Panc1 (cell line): ENCODE data around the gene EIPR1. TPM values are rescaled to one million over a fixed set of nuclear protein-coding genes. Genes with fewer than 3 reads are reported as not detected.

Source experiments
- ATAC-seq: fragments of 200-7000 bp; cut with Tn5 transposase; 2 replicates; pipeline ENCODE4 v1.9.1; 2020; ENCODE audit warnings: mild to moderate bottlenecking, moderate library complexity
- BruUV-seq: library from RNA; stranded (reverse); fragments of 400-500 nt; replicated peaks from 2 replicates; lab custom pipeline; 2021; lab: Mats Ljungman, UMichigan
- CTCF ChIA-PET: fragments of 300-600 bp; sonication (Branson Sonifier 250); formaldehyde crosslinking; loops from one replicate; lab custom pipeline; 2022; ENCODE audit warnings: antibody characterized with exemption; lab: Charles Lee
- POLR2A ChIA-PET: fragments of 300-600 bp; sonication (Branson Sonifier 250); formaldehyde crosslinking; loops from one replicate; lab custom pipeline; 2022; ENCODE audit warnings: antibody characterized with exemption; lab: Charles Lee
- DNase-seq: peaks from one replicate; pipeline ENCODE4 v3.0.0-alpha.2; 2010; ENCODE audit warnings: low read depth, low spot score
- H3K27ac ChIP-seq: 2 replicates; pipeline ENCODE4 v1.5.1; 2011; ENCODE audit warnings: mild to moderate bottlenecking, low read length, inconsistent platforms
- H3K27me3 ChIP-seq: fragments of 200-500 bp; sonication (Bioruptor generic); 2 replicates; pipeline ENCODE4 v1.6.0; 2014; ENCODE audit warnings: low read length, inconsistent platforms; ENCODE audit not compliant: control insufficient read depth, insufficient read depth
- H3K36me3 ChIP-seq: fragments of 200-500 bp; sonication (Bioruptor generic); 2 replicates; pipeline ENCODE4 v1.5.1; 2014; ENCODE audit warnings: inconsistent platforms, mild to moderate bottlenecking, low read length, moderate library complexity; ENCODE audit not compliant: control insufficient read depth, insufficient read depth
- H3K4me1 ChIP-seq: 2 replicates; pipeline ENCODE4 v1.5.1; 2011; ENCODE audit warnings: inconsistent platforms, mild to moderate bottlenecking, low read length, moderate library complexity; ENCODE audit not compliant: control insufficient read depth, insufficient read depth
- H3K4me3 ChIP-seq, 2 experiments: 2 replicates each; pipeline ENCODE4 v1.5.1; 2011 to 2012; ENCODE audit warnings: low read depth in 2 of 2, low read length in 2 of 2, mild to moderate bottlenecking in 2 of 2, inconsistent platforms in 1 of 2, moderate library complexity in 1 of 2
- H3K9me3 ChIP-seq: fragments of 200-500 bp; sonication (Bioruptor generic); 2 replicates; pipeline ENCODE4 v1.5.1; 2014; ENCODE audit warnings: low read depth, mild to moderate bottlenecking, inconsistent platforms, low read length, moderate library complexity; ENCODE audit not compliant: control insufficient read depth, insufficient read depth
- CTCF ChIP-seq: fragments of 450-650 bp; IDR thresholded peaks from 2 replicates; pipeline ENCODE4 v1.5.1; 2017; ENCODE audit warnings: mild to moderate bottlenecking
- POLR2AphosphoS5 ChIP-seq: IDR thresholded peaks from 2 replicates; pipeline ENCODE4 v1.6.1; 2012; ENCODE audit warnings: mild to moderate bottlenecking, low read depth, low read length, moderate library complexity
- REST ChIP-seq, 2 experiments: IDR thresholded peaks; 2 replicates each; pipeline ENCODE4 v1.6.1; 2011 to 2012; ENCODE audit warnings: low read depth in 2 of 2, control low read depth in 1 of 2, low read length in 1 of 2, mild to moderate bottlenecking in 1 of 2, moderate library complexity in 1 of 2; ENCODE audit not compliant: insufficient read depth in 1 of 2
- SIN3A ChIP-seq: IDR thresholded peaks from 2 replicates; pipeline ENCODE4 v1.6.1; 2012; ENCODE audit warnings: low read depth, mild to moderate bottlenecking, low read length, moderate library complexity, borderline replicate concordance; ENCODE audit not compliant: insufficient read depth
- TCF7L2 ChIP-seq: IDR thresholded peaks from 2 replicates; pipeline ENCODE4 v1.6.1; 2011; ENCODE audit warnings: mild to moderate bottlenecking, low read depth, low read length, inconsistent platforms
- in situ Hi-C: cut with HindIII; loops from 2 replicates; pipeline ENCODE4 v1.10.0; 2016; ENCODE audit warnings: low sequenced_read_pairs, low pct_unique_long_range_greater_than_20kb
- intact Hi-C: fragments of 100-400 bp; cut with micrococcal nuclease; formaldehyde crosslinking; loops from one replicate; pipeline ENCODE4 v1.10.0; 2022; ENCODE audit not compliant: unreplicated experiment
- total RNA-seq: library from RNA; stranded (reverse); gene quantifications from one replicate; pipeline ENCODE4 v1.2.1, GENCODE V29; 2021; ENCODE audit not compliant: unreplicated experiment

EIPR1 gene
- total RNA-seq, 1 experiment from 2014 or later = 26.7 TPM

- intact Hi-C loops = no loop called here
These were observed 83.1 kb downstream of the EIPR1 start for GRCh38 chr2:3294493-3294892.

GRCh38 chr2:3294069-3294468 is 83.5 kb downstream of the EIPR1 start:
- POLR2A ChIA-PET = no interaction called here
- H3K36me3 ChIP-seq = no peaks in the 10 kb centered on the region
- H3K4me1 ChIP-seq = no peaks in the 10 kb centered on the region
- no TSS peak for BruUV-seq
- H3K27ac ChIP-seq = no peak overlapping the region
- H3K9me3 ChIP-seq = no peaks in the 10 kb centered on the region
- H3K27me3 ChIP-seq = no peaks in the 10 kb centered on the region
- TF ChIP-seq CTCF (no peak), SIN3A (no peak), REST (IDR thresholded peaks at IDR 0.05; ENCODE audit: insufficient read depth in 1 of 2, low read depth in 2 of 2, low read length in 1 of 2) (no peak), TCF7L2 (no peak), POLR2AphosphoS5 (no peak)
- no peak for DNase-seq
- ATAC-seq = no peak
- CTCF ChIA-PET = no interaction called here
- no peak overlapping the region for H3K4me3 ChIP-seq
- intact Hi-C loops (no loop called here), in situ Hi-C loops (no loop called here)

More at GRCh38 chr2:3294493-3294892, 83.1 kb downstream of the EIPR1 start:
- in situ Hi-C loops = no loop called here
- ChIA-PET CTCF (no interaction called here), POLR2A (no interaction called here)
- Histone ChIP-seq H3K36me3 (no peaks in the 10 kb centered on the region), H3K9me3 (no peaks in the 10 kb centered on the region), H3K27ac (no peak overlapping the region), H3K4me3 (no peak overlapping the region), H3K27me3 (no peaks in the 10 kb centered on the region), H3K4me1 (no peaks in the 10 kb centered on the region)
- ATAC-seq (no peak), DNase-seq (no peak)
- no TSS peak for BruUV-seq
- TF ChIP-seq POLR2AphosphoS5 (no peak), SIN3A (no peak)

GRCh38 chr2:3293221-3293620 is 84.4 kb downstream of the EIPR1 start:
- TF ChIP-seq REST (IDR thresholded peaks at IDR 0.05; ENCODE audit: insufficient read depth in 1 of 2, low read depth in 2 of 2, low read length in 1 of 2) = no peak
- TF ChIP-seq CTCF = no peak
- no peak for TF ChIP-seq POLR2AphosphoS5
- TF ChIP-seq SIN3A = no peak
- TF ChIP-seq TCF7L2 = no peak
- ATAC-seq (0 out of 2 replicates have a peak, but pooled peaks have one; percentile 42), DNase-seq (no peak)
- no peaks in the 10 kb centered on the region for H3K36me3 ChIP-seq
- no peak overlapping the region for H3K4me3 ChIP-seq
- no peaks in the 10 kb centered on the region for H3K4me1 ChIP-seq
- in situ Hi-C loops (no loop called here), intact Hi-C loops (no loop called here)
- no peak overlapping the region for H3K27ac ChIP-seq
- POLR2A ChIA-PET = no interaction called here
- no peaks in the 10 kb centered on the region for H3K27me3 ChIP-seq
- CTCF ChIA-PET = no interaction called here
- BruUV-seq = no TSS peak
- no peaks in the 10 kb centered on the region for H3K9me3 ChIP-seq
